DMS 273 (cell line): Measurements from ENCODE around the gene MAPK8IP3.
A peak's percentile ranks its signal among the peaks of the same experiment; 100 is the strongest.

ENCODE experiments used
- DNase-seq: peaks from one replicate; lab custom pipeline; 2025; ENCODE audit not compliant: unreplicated experiment; lab: John Stamatoyannopoulos, UW

Gene MAPK8IP3

DNA sequence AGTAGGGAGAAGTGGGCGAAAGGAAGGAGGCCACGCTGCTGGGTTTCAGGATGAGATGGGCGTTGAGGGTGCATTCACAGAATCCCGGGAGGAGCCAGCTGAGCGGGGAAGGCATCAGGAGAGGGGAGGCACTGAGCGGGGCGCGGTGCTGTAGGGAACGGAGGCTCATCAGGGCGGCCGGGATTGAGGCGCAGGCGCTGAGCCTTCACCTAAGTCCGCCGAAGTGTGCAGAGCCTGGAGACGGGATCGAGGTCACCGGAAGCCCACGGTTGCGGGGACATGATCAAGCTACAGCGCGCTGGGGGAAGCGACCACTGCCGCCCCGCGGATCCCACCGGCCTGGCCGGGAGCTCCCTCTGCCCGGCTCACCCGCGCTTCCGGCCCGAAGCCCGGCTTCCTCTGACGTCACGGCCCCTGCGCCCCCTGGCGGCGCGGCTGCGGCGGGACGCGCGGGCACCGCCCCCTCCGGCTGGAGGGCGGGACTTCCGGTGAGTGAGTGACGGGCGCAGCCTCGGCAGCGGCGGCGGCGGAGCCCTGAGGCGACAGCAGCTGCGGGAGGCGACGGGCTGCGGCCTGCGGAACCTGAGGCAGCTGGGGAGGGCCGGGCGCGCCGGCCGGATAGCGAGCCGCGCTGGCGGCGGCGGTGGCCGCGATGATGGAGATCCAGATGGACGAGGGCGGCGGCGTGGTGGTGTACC lies at the start of gene MAPK8IP3:
Gene MAPK8IP3, plus strand, starts transcription at position 508 of the 698 bp plus-strand sequence. Its CDS starts 145 bp downstream, at position 653.
- peak; percentile 96 for DNase-seq

DNA sequence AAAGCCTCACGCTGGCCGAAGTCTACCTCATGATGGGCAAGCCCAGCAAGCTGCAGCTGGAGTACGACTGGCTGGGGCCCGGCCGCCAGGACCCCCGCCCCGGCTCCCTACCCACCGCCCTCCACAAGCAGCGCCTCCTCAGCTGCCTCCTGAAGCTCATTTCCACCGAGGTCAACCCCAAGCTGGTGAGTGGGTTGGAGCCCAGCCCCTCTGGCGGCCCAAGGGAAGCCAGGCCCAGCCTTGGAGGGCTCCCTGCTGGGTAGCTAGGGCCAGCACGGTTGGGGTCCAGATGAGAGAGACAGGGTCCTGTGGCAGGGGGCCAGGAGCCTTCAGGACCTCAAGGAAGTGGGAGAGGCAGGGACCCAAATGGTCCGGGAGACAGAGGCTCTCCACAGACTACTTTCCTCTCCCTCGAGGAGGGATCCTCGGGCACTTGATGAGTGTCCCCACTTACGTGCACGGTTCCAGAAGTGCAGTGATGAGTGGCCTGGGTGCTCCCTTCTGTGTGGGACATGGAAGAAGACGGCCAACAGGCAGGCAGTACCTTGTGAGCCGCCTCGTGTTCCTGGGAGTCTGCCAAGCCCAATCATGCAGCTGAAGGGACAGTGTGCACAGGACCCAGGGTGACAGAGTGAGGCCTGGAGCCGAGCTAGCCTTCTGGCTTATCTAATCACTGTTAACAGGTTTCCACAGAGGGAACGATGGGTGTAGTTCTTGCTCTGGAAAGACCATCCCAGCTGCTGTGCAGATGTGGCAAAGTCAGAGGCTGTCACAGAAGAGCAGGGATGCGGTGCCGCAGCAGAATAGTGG lies 49.0 kb upstream of the MAPK8IP3 start:
- DNase-seq = no peak

DNA sequence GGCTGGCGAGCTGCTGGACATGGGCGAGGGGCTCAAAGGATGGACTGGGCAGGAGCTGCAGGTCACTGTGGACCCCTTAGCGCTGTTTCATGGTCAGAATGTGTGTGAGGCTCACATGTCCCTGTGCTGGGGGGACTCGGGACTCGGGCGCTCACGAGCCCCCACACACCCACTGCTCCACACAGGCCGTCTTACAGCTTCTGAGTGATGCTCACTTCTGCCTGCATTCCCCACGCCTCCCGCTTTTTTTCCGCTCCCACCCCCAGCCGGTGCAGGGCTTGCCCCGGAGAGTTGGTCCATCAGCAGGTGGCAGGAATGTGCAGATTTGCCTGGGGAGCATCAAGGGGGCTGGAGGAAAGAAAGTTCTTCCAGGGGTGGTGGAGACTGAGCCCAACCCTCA lies 48.2 kb upstream of the MAPK8IP3 start:
- DNase-seq = no peak

DNA sequence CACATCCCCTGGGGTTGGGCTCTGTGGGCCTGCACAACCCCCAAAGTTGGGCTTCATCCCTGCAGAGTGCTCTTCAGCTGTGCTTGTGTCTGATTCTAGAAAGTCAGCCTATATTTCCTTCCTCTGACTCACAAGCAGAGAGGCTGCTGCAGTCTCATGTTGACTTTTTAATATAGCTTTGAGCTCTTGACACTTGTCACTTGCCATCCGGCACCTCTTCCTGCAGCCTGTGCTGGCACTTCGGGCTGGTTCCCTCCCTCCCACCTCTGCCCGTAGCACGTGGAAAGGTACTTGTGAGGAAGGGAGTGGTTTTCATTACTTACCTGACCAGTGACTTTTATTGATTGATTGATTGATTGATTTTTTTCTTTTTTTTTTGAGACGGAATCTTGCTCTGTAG lies 47.0 kb upstream of the MAPK8IP3 start:
- DNase-seq = no peak

DNA sequence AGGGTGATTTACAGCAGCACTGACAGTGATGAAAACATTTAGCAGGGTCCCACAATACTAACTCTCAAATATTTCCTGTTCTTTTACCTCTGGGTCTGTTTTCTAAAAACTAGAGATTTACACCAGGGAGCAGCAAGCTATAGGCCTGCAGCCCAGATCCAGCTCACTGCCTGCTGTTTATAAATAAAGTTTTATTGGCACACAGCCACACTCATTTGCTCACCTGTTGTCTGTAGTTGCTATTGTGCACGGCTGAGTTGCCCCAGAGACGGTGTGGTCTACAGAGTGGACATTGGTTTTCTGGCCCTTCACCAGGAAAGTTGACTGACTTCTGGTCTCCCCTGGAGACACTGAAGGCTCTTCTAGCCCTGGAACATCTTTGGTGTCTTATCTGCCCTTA lies 44.2 kb upstream of the MAPK8IP3 start:
- DNase-seq = no peak

GRCh38 chr16:1662543-1662942 lies 43.5 kb upstream of the MAPK8IP3 start:
- DNase-seq = no peak

GRCh38 chr16:1665829-1666228 lies 40.2 kb upstream of the MAPK8IP3 start:
- no peak for DNase-seq

DNA sequence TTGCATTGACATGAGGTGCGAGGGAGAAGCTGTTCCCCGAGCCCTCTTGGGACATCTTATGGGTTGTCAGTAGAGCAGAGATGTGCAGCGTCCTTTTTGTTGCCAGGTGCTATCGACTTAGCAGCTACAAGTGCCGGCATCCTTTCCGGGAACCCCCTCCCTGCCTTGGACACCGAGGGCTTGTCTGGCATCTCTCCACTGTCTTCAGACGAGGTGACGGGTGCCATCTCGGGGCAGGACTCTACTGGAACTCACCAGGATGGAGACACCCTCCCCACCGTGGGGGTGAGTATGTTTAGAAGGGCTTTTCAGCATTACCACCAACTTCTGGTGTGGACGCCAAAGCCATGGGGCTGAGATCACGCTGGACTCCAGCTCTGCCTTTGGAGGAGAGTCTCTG lies 39.7 kb upstream of the MAPK8IP3 start:
- no peak for DNase-seq

- DNase-seq = no peak
Observed at GRCh38 chr16:1667271-1667670, 38.7 kb upstream of the MAPK8IP3 start.

GRCh38 chr16:1667916-1668315 lies 38.1 kb upstream of the MAPK8IP3 start:
- no peak for DNase-seq

GRCh38 chr16:1668612-1669319 lies 37.2 kb upstream of the MAPK8IP3 start:
- no peak for DNase-seq

GRCh38 chr16:1669698-1670097 lies 36.3 kb upstream of the MAPK8IP3 start:
- DNase-seq = no peak

GRCh38 chr16:1670371-1670770 lies 35.6 kb upstream of the MAPK8IP3 start:
- DNase-seq = no peak

DNA sequence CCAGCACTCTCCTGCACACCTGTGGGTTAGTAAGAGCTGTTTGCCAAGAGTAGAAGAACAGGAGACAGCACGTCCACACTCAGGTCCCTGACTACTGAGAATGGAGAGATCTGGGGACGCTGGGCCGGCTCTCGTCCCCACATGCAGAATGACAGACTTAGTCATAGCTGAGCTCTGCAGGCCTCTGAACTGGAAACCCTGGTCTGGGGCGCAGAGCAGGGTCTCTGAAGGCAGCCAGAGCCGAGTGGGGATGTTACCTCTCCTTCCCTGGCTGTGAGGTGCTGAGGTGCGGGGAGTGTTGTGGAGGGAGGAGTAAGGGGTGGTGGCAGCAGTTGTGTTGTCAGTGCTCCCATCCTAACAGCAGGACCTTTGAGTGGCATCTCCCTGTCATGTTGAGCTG lies 35.1 kb upstream of the MAPK8IP3 start:
- no peak for DNase-seq

DNA sequence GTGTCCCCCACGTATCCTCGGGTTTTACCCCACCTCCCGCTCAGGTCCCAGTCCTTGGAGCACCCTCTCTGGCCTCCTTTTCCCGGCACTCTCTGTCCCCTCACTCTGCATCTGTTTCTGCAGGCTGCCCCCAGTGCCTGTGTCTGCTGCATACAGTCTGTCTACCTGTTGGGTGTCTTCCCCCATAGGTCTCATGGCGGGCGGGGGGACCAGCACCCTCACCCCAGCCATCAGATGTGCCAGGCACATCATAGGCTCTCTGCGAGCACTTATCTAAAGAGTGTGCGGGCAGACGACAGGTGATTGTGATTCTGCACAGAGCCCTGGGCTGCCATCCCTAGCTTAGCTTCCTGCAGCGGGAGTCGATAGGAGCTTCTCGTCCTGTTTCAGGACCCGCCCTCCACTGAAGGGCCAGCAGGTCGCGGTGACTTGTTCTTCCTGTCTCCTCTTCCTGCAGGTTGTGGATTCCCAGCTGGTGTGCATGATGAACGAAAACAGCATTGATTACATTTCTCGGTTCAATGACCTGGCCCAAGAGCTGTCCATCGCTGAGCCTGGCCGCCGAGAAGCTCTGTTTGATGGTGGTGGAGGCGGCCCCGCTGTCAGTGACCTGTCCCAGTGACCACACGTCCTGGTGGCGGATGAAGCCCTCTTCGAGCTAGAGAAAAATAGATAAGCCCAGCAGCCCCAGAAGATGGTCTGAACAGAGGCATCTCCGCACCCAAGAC lies 32.4 kb upstream of the MAPK8IP3 start:
- no peak for DNase-seq

DNA sequence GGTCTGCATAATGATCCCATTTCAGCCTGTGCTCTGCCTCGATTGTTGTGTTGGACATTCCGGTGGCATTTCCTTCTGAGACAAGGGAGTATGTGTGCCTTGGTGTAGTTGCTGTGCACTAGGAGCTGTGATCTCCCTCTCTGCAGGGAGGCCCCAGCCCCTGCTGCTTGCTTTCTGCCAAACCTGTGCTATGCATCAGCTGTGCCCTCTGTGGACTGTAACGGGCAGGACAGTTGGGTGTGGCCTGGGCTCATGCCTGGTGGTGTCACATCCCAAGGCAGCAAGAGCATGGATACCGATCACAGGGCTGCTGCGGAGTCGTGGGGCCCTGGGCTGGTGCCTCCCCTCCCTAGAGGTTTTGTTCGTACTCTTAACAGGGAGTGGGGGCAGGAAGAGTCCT lies 31.7 kb upstream of the MAPK8IP3 start:
- DNase-seq = no peak

DNA sequence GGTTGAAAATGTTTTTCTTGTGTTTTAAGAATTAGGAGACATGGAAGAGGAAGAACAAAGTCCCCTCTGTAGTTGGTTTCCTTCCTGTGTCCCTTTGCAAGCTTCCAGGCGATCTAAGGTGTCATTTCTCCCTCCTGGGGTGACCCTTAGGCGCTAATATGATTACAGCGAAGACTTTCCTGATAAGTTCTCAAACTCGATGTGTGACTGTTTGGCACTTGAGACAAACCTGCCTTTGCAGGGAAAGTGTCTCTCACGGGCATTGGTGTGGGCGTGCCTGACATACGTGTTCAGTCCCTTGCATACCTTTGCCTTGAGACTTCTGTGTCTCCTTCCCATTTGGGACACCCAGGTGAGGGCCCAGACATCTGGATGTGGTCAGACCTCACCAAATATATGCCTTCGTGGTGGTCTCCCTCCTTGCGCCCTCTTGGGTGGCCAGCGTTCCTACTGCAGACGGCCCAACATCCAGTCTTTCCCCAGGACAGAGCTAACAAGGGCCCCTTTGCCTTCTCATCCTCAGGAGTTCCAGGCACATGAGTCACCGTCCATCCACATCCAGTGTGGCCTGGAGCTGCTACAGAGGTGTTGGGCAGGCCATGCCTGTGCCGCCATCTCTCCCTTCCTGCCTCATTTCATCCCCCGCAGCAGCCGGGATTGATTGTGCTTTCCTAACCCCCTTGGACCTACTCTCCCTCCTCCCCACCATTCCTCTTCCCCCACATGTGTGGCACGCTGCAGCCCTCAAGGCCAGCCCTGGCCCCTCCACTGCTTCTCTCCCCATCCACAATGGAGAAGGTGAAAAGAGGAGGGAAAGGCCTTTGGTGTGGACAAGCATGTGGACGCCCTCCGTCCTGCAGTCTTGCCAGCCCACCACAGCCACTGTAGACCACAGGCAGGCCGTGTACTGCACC lies 31.0 kb upstream of the MAPK8IP3 start:
- no peak for DNase-seq

DNA sequence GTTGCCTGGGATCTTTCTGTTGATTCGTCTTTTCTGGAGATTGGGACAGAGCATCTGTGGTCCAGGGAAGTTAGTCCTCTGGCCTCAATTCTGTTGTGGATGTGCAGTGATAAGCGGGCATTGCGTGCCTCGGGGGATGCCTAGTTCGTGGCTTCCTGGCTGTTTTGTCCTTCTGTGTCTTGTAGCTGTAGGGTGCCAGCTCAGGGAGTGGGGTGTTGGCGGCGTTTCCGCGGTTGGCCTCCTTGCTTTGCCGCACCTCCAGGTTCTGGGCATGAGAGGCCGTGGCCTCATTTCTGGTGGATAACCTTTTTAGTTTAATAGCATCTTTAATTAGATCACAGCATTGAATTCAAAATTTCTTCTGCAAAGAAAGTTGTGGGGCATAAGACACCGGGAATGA lies 29.3 kb upstream of the MAPK8IP3 start:
- DNase-seq = no peak

- DNase-seq = no peak
Observed at GRCh38 chr16:1677339-1677738, 28.7 kb upstream of the MAPK8IP3 start.

GRCh38 chr16:1677942-1678499 lies 28.0 kb upstream of the MAPK8IP3 start, which contains the start of gene JPT2:
TSS of gene JPT2 (plus strand) at chr16:1678279. CDS start at chr16:1678313, 34 bp downstream.
- DNase-seq = peak; percentile 99
